Hematopoietic multipotent progenitor cell treated with erythropoietin and hydrocortisone succinate and interleukin-3 and kit ligand, for 15 days (in vitro differentiated cells): Measurements from ENCODE around the gene HARBI1.

Source experiments
- DNase-seq: peaks from one replicate; pipeline ENCODE4 v3.0.0-alpha.2; 2015; ENCODE audit warnings: low spot score

The HARBI1 gene

GRCh38 chr11:46553814-46554212 lies 63.2 kb downstream of the HARBI1 start:
- DNase-seq: no peak
